Subcutaneous adipose tissue (tissue), 4 donors: ENCODE data around the gene TXNRD2. TPM values are rescaled to one million over a fixed set of nuclear protein-coding genes. Genes with fewer than 3 reads are reported as not detected.

Source experiments
- total RNA-seq, 4 donors: library from RNA; depleted of rRNA; stranded (reverse); fragments of >200 nt; gene quantifications; one replicate each; pipeline ENCODE4 v1.1.0, GENCODE V29; 2016
- TF ChIP-seq, protein P1 (sequence below): fragments of 450-650 bp; IDR thresholded peaks from one replicate; pipeline ENCODE4 v1.5.1; 2016; ENCODE audit warnings: low read depth, mild to moderate bottlenecking, control low read depth, antibody characterized with exemption, moderate library complexity

The TXNRD2 gene
- total RNA-seq, 4 donors from 2014 or later, result 11.1 to 28.4 (median 15.8) TPM

DNA sequence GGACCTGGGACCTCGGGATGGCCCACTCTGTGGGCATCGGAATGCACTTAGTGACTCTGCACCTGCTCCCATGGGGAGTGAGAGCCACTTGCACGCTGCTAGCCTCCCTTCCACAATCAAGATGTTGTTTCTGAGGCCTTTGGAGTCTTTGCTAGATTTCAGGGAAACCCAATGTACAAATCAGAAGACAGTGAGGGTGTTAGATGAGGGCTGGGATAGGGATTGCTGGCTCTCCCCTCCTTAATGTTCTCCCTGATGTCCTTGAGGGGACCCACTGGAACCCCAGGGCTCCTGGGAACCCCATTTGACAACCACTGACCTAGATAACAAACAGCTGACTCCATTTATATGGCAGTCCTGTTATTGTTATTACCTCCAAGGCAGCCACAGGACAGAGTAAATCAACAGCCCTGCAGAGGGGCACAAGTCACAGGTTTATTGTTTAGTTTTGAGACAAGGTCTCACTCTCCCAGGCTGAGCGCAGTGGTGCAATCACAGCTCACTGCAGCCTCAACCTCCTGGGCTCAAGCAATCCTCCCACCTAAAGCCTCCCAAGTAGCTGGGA lies 31.4 kb downstream of the TXNRD2 start:
- TF ChIP-seq, protein P1, sequence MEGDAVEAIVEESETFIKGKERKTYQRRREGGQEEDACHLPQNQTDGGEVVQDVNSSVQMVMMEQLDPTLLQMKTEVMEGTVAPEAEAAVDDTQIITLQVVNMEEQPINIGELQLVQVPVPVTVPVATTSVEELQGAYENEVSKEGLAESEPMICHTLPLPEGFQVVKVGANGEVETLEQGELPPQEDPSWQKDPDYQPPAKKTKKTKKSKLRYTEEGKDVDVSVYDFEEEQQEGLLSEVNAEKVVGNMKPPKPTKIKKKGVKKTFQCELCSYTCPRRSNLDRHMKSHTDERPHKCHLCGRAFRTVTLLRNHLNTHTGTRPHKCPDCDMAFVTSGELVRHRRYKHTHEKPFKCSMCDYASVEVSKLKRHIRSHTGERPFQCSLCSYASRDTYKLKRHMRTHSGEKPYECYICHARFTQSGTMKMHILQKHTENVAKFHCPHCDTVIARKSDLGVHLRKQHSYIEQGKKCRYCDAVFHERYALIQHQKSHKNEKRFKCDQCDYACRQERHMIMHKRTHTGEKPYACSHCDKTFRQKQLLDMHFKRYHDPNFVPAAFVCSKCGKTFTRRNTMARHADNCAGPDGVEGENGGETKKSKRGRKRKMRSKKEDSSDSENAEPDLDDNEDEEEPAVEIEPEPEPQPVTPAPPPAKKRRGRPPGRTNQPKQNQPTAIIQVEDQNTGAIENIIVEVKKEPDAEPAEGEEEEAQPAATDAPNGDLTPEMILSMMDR, result no peak

DNA sequence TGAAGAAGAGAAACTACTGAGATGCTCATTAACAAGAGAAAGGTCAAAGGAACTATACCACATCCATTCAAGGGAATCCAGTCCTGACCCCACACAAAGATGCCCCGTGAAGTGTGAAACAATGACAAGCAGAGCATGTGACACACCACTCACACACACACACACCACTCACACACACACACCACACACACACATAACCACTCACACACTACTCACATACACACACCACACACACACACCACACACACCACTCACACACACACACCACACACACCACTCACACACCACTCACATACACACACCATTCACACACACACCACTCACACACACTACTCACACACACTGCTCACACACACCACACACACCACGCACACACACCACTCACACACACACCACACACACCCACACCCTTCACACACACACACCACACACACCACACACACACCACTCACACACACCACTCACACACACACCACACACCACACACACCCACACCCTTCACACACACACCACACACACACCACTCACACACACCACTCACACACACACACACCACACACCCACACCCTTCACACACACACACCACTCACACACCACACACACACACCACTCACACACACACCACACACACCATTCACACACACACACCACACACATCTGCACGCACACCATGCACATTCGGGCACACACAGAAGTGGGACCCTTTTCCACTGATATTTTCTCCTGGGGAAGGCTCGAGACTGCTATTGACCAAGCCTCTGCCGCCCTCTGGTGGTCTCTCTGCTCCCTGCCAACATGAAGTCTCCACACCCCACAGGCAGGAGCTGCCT lies 32.1 kb downstream of the TXNRD2 start:
- TF ChIP-seq, protein P1, result no peak

DNA sequence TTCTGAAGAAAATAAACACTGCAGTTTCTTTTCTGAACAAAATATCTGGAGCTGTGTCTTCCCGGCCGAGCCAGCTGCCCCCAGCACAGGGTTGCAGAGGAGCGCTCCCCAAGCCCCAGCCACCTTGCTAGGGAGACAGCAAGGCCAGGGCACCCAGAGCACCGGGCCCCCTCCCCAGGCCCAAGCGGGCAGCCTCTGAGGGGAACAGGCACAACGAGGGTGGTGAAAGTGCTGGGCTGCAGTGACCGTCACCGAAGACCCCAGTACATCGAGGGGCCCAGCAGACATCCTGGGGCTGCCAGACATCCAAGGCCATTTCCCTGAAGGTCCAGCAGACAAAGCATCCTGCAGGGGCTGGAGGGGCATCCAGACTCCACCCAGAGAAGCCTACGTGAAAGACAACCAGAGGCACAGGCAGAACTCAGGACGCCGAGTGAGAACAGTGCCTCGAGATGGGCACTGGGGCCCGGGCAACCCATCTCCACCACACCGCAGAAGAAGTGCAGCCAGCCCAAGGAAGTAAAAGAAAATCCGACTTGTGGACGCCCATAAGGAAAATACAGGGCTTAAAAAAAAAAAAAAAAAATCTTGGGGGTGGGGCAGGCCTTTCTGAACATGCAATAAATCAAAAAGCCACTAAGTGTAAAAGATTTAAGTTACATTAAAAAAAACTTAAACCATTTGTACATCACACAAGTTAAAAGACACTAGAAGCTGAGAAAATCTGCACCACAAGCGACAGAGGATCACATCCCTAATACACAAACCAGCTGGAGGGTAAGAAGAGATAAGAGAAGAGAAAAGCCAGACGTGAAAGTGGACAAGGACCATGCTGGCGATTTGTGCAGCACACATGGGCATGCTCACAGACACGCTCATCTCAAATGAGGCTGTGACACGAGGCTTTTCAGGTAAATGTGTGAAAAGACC lies 36.0 kb downstream of the TXNRD2 start:
- TF ChIP-seq, protein P1, result no peak

DNA sequence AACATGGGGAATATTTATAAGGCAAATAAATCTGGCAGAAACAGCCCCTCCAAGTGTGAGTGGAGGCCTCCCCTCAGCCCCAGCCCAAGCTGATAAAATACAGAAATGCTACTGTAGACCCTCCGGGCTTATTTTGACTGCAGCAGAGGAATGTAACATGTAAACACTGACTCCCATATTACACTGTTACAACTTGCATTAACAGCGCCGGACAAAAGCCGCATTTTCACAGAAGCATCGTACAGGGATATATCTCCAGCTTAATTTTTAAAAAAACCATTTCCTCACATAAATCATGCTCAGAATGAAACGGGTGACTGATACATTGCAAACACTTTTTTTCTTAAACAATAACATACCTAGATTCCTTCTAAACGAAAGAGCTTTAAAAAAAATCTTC lies 36.7 kb downstream of the TXNRD2 start:
- TF ChIP-seq, protein P1, result no peak

DNA sequence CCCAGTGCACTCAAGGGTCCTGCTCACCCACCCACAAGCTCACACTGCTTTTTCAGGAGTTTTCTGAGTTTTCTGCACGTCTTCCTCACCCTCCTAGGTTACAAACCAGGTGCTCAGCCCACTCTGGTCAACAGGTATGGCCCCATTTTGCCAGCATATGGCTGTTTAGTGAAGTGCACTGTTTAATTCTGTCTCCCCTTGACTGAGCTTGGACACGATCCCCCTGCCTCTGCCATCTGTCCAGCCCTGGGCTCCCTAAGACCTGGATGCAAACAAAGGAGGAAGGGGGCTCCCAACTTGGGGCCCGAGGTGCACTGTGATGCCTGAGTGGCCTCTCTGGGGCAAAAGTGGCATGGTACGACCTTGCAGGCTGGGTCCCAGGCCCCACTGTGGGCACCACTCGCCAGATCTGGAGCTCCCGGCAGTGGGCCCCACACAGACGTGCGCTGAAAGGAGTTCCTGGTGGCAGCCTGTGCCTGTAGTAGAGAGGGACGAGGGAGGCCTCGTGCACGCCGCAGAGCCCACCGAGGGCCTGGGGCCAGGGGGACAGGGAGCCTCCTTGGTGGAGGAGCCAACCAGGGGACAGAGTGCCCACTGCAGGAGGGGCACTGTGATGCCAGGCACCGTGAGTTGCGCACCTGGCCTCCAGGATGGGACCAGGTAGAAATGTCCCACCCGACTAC lies 37.3 kb downstream of the TXNRD2 start:
- TF ChIP-seq, protein P1, result no peak

DNA sequence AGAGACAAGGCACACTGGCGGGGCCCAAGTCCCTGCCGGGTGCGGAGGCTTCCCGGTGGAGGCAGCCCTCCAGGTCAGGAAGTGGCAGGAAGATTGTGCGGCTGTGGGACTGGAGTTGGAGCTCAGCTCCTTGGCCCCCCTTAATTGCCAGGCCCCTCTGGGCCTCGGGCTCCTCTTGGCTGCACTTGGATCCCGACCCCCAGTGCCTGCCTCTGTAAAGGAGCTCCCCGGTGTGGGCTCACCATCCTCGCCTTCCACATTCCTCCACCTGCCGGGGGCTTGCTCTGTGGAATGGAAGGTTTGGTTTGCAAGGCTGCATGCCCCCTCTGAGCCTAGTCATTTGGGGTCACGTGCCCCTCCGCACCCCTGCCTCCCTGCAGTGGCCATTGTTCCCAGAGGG lies 38.1 kb downstream of the TXNRD2 start:
- TF ChIP-seq, protein P1, result no peak
